Measurements from ENCODE around the gene UNC13C.

The UNC13C gene

DNA sequence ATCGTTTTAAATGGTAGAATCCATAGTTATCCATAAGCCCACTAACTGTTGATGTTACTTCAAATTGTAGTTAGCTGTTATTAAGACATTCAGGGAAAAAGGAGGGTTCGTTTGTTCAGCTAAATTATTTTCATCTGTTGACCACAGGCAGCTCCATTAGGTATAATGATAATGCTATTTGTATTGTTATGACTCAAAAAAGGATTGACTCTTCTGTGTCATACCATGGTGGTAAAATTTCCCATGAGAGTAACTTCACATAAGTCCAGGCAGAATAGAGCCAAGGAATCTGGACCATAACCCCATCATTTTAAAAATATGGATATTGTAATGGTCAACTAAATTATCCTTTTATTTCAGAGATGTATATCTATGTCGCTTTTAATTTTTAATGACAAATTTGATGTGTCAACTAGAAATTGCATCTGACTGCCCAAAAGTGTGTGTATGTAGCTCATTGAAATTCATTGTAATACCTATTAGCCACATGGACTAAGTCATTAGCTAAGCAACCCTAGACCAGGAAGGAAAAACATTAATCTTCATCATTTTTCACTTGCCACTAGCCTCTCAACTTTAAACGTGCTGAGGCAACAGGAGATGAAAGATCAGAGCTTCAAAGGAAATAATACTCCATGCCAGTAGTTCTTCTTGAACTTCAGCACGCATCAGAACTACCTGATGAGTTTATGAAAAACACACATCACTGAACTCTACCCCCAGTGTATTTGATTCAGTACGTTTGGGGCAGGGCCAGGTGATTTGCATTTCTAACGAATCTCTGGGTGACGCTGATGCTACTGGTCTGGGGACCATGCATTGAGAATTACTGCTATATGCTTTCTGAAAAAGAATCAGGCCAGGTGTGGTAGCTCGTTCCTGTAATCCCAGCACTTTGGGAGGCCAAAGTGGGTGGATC lies 537.7 kb downstream of the UNC13C start:
- no peak overlapping the region for H3K9ac ChIP-seq (ENCODE audit: low read depth, low read length)

DNA sequence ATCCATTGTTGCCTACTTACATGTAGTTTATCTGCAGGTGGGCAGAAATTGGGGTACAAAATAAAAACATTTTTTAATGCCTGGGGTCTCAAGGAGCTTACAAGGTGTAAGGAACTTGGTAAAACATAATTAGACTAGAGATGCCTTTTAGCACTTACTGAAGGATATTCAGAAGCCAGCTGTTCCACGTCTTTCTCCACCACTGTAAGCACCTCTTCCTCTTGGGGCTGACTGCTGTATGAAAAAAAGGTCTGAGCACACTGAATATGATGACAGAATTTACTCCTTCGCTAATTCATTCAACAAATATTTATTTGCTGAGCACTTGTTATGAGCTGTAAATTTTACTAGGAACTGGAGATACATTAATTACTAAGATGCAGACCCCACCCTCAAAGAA lies 539.1 kb downstream of the UNC13C start:
- peaks cover 10% of the 10 kb centered on the region; the same call in 1 of the 2 replicates for H3K4me1 ChIP-seq (ENCODE audit: control insufficient read depth, insufficient read depth, low read length)
- H3K9me3 ChIP-seq (ENCODE audit: control insufficient read depth, insufficient read depth, low read length): peaks cover 5% of the 10 kb centered on the region
- H3K9ac ChIP-seq (ENCODE audit: low read depth, low read length): no peak overlapping the region
- no peak overlapping the region for H3K27ac ChIP-seq (ENCODE audit: low read depth, low read length)
- no peaks in the 10 kb centered on the region for H3K27me3 ChIP-seq (ENCODE audit: control insufficient read depth, insufficient read depth, low read length)
- no peak overlapping the region for H3K4me3 ChIP-seq (ENCODE audit: low read depth, low read length)
- H3K36me3 ChIP-seq (ENCODE audit: control insufficient read depth, insufficient read depth, low read length): no peaks in the 10 kb centered on the region

More for the DNA sequence above, 537.7 kb downstream of the UNC13C start:
- Histone ChIP-seq H3K36me3 (ENCODE audit: control insufficient read depth, insufficient read depth, low read length) (no peaks in the 10 kb centered on the region), H3K27ac (ENCODE audit: low read depth, low read length) (no peak overlapping the region), H3K4me1 (ENCODE audit: control insufficient read depth, insufficient read depth, low read length) (peaks cover 10% of the 10 kb centered on the region; the same call in 1 of the 2 replicates), H3K27me3 (ENCODE audit: control insufficient read depth, insufficient read depth, low read length) (no peaks in the 10 kb centered on the region), H3K4me3 (ENCODE audit: low read depth, low read length) (no peak overlapping the region), H3K9me3 (ENCODE audit: control insufficient read depth, insufficient read depth, low read length) (peaks cover 5% of the 10 kb centered on the region)

GRCh38 chr15:54518156-54518882 lies 540.1 kb downstream of the UNC13C start:
- Histone ChIP-seq H3K9me3 (ENCODE audit: control insufficient read depth, insufficient read depth, low read length) (peaks cover 5% of the 10 kb centered on the region), H3K4me1 (ENCODE audit: control insufficient read depth, insufficient read depth, low read length) (peaks cover 10% of the 10 kb centered on the region; the same call in 1 of the 2 replicates), H3K27ac (ENCODE audit: low read depth, low read length) (no peak overlapping the region), H3K27me3 (ENCODE audit: control insufficient read depth, insufficient read depth, low read length) (no peaks in the 10 kb centered on the region), H3K4me3 (ENCODE audit: low read depth, low read length) (no peak overlapping the region), H3K36me3 (ENCODE audit: control insufficient read depth, insufficient read depth, low read length) (no peaks in the 10 kb centered on the region), H3K9ac (ENCODE audit: low read depth, low read length) (no peak overlapping the region)

DNA sequence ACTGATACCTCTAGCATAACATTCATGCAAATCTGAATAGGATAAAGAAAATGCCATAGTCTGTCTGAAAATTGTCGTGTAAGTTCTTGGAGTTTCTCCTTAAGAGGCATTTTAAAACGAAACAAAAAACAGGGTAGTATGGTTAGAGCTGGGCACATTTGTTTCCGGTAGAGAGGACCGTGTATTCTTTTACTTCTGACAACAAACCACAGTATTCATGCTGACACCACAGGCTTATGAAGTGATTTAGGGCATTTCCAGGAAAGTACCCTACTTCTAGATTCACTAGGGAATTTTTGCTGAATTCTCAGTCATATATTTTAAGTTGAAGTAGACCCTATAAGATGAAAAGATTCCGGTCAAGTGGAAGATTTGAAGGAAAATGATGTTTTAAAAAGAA lies 541.3 kb downstream of the UNC13C start:
- Histone ChIP-seq H3K9ac (ENCODE audit: low read depth, low read length) (no peak overlapping the region), H3K27ac (ENCODE audit: low read depth, low read length) (no peak overlapping the region), H3K27me3 (ENCODE audit: control insufficient read depth, insufficient read depth, low read length) (no peaks in the 10 kb centered on the region), H3K9me3 (ENCODE audit: control insufficient read depth, insufficient read depth, low read length) (peaks cover 2% of the 10 kb centered on the region), H3K4me3 (ENCODE audit: low read depth, low read length) (no peak overlapping the region), H3K4me1 (ENCODE audit: control insufficient read depth, insufficient read depth, low read length) (peaks cover 10% of the 10 kb centered on the region; the same call in 1 of the 2 replicates), H3K36me3 (ENCODE audit: control insufficient read depth, insufficient read depth, low read length) (no peaks in the 10 kb centered on the region)

GRCh38 chr15:54520616-54521015 lies 542.4 kb downstream of the UNC13C start:
- Histone ChIP-seq H3K9me3 (ENCODE audit: control insufficient read depth, insufficient read depth, low read length) (no peaks in the 10 kb centered on the region), H3K9ac (ENCODE audit: low read depth, low read length) (no peak overlapping the region), H3K4me1 (ENCODE audit: control insufficient read depth, insufficient read depth, low read length) (peaks cover 10% of the 10 kb centered on the region; the same call in 1 of the 2 replicates), H3K4me3 (ENCODE audit: low read depth, low read length) (no peak overlapping the region), H3K27me3 (ENCODE audit: control insufficient read depth, insufficient read depth, low read length) (no peaks in the 10 kb centered on the region), H3K27ac (ENCODE audit: low read depth, low read length) (no peak overlapping the region), H3K36me3 (ENCODE audit: control insufficient read depth, insufficient read depth, low read length) (no peaks in the 10 kb centered on the region)

GRCh38 chr15:54521206-54521605 lies 543.0 kb downstream of the UNC13C start:
- H3K27me3 ChIP-seq (ENCODE audit: control insufficient read depth, insufficient read depth, low read length): no peaks in the 10 kb centered on the region
- H3K9me3 ChIP-seq (ENCODE audit: control insufficient read depth, insufficient read depth, low read length): no peaks in the 10 kb centered on the region
- no peak overlapping the region for H3K9ac ChIP-seq (ENCODE audit: low read depth, low read length)

DNA sequence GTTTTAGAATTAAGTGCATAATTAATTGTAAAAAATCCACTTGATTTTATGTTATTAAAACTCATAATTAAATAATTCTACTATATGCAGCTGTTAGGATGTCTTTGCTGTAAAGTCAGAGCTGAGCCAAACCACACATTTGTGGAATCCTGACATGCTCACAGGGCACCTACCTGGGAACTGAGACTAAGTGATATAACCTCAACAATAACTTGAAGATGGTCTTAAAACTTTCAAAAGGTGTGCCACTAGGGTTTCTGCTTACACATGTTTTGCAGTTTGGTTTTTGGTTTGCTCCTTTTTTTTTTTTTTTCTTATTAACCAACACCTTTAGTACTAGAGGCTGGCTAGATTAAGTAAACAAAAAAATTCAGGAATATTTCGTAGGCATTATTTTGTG lies 549.8 kb downstream of the UNC13C start:
- no peak overlapping the region for H3K27ac ChIP-seq (ENCODE audit: low read depth, low read length)
- no peaks in the 10 kb centered on the region for H3K36me3 ChIP-seq (ENCODE audit: control insufficient read depth, insufficient read depth, low read length)
- H3K9ac ChIP-seq (ENCODE audit: low read depth, low read length): no peak overlapping the region
- H3K27me3 ChIP-seq (ENCODE audit: control insufficient read depth, insufficient read depth, low read length): no peaks in the 10 kb centered on the region
- H3K4me1 ChIP-seq (ENCODE audit: control insufficient read depth, insufficient read depth, low read length): 0 out of 2 replicates have a peak, but pooled peaks cover 3% of the 10 kb centered on the region
- no peak overlapping the region for H3K4me3 ChIP-seq (ENCODE audit: low read depth, low read length)
- no peaks in the 10 kb centered on the region for H3K9me3 ChIP-seq (ENCODE audit: control insufficient read depth, insufficient read depth, low read length)

More at GRCh38 chr15:54521206-54521605, 543.0 kb downstream of the UNC13C start:
- H3K4me1 ChIP-seq (ENCODE audit: control insufficient read depth, insufficient read depth, low read length): peaks cover 10% of the 10 kb centered on the region; the same call in 1 of the 2 replicates
- H3K27ac ChIP-seq (ENCODE audit: low read depth, low read length): no peak overlapping the region
- no peaks in the 10 kb centered on the region for H3K36me3 ChIP-seq (ENCODE audit: control insufficient read depth, insufficient read depth, low read length)
- no peak overlapping the region for H3K4me3 ChIP-seq (ENCODE audit: low read depth, low read length)

DNA sequence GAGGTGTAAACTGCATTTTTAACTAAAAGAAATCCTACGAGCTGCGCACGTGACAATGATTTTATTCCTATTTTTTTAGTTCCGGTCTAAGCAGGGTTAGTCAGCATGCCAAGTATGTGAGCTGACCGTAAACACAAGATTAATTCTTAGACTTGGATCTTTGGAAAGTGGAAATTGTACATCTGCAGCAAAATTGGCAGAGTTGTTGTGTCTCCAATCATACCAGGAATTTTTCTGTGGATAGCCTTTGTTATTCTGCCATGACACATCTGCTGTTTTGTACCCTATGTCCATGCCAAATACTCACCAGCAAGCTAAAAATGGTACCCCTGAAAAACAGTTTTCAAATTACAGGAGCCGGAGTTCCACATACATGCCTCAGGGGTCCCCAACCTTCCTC lies 562.5 kb downstream of the UNC13C start:
- Histone ChIP-seq H3K9ac (ENCODE audit: low read depth, low read length) (no peak overlapping the region), H3K36me3 (ENCODE audit: control insufficient read depth, insufficient read depth, low read length) (no peaks in the 10 kb centered on the region), H3K4me1 (ENCODE audit: control insufficient read depth, insufficient read depth, low read length) (no peaks in the 10 kb centered on the region), H3K27ac (ENCODE audit: low read depth, low read length) (no peak overlapping the region), H3K9me3 (ENCODE audit: control insufficient read depth, insufficient read depth, low read length) (no peaks in the 10 kb centered on the region), H3K4me3 (ENCODE audit: low read depth, low read length) (no peak overlapping the region), H3K27me3 (ENCODE audit: control insufficient read depth, insufficient read depth, low read length) (no peaks in the 10 kb centered on the region)

- Histone ChIP-seq H3K4me3 (ENCODE audit: low read depth, low read length) (no peak overlapping the region), H3K27me3 (ENCODE audit: control insufficient read depth, insufficient read depth, low read length) (no peaks in the 10 kb centered on the region), H3K27ac (ENCODE audit: low read depth, low read length) (no peak overlapping the region), H3K4me1 (ENCODE audit: control insufficient read depth, insufficient read depth, low read length) (no peaks in the 10 kb centered on the region), H3K36me3 (ENCODE audit: control insufficient read depth, insufficient read depth, low read length) (no peaks in the 10 kb centered on the region), H3K9ac (ENCODE audit: low read depth, low read length) (no peak overlapping the region), H3K9me3 (ENCODE audit: control insufficient read depth, insufficient read depth, low read length) (no peaks in the 10 kb centered on the region)
Measured at GRCh38 chr15:54547491-54547890, 569.2 kb downstream of the UNC13C start.

DNA sequence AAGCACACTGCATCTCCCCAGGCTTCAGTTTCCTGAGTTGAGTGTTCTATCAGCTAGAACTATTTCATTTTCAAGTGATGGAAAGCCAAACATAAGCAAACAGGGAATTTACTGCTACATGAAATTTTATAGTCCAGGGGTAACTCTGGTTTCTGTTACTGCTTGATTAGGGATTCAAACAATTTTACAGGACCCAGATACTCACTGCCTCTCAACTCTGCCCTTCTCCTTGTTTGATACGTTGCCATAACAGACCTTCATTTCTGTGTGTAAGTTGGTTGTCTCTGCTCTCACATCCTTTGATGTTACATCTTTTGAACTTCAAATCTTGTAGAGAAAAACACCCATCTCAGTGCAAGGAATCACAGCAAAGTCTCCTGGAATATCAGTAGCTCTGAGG lies 572.7 kb downstream of the UNC13C start:
- Histone ChIP-seq H3K9ac (ENCODE audit: low read depth, low read length) (no peak overlapping the region), H3K27me3 (ENCODE audit: control insufficient read depth, insufficient read depth, low read length) (no peaks in the 10 kb centered on the region), H3K27ac (ENCODE audit: low read depth, low read length) (no peak overlapping the region), H3K4me3 (ENCODE audit: low read depth, low read length) (no peak overlapping the region), H3K36me3 (ENCODE audit: control insufficient read depth, insufficient read depth, low read length) (no peaks in the 10 kb centered on the region), H3K4me1 (ENCODE audit: control insufficient read depth, insufficient read depth, low read length) (no peaks in the 10 kb centered on the region), H3K9me3 (ENCODE audit: control insufficient read depth, insufficient read depth, low read length) (no peaks in the 10 kb centered on the region)

DNA sequence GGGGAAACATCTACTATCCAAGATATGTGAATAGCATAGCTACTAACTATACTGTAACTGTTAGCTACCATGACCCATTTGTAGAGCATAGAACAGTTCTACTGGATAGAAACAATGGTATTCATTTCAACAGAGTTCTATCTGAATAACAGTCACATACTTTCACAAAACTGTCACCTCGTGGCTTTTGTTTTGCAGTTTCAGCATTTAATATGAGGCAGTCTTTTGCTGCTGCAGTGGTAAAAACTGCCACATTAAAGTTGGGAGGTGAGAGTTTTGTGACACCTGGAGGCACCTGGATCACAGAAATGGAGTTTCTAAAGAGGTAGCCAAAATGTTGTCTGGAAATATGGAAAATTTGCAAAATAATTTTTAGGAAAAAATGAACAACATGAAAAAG lies 578.0 kb downstream of the UNC13C start:
- H3K36me3 ChIP-seq (ENCODE audit: control insufficient read depth, insufficient read depth, low read length): no peaks in the 10 kb centered on the region
- H3K4me1 ChIP-seq (ENCODE audit: control insufficient read depth, insufficient read depth, low read length): no peaks in the 10 kb centered on the region
- H3K4me3 ChIP-seq (ENCODE audit: low read depth, low read length): no peak overlapping the region
- H3K27ac ChIP-seq (ENCODE audit: low read depth, low read length): no peak overlapping the region
- H3K9ac ChIP-seq (ENCODE audit: low read depth, low read length): no peak overlapping the region
- H3K27me3 ChIP-seq (ENCODE audit: control insufficient read depth, insufficient read depth, low read length): no peaks in the 10 kb centered on the region
- H3K9me3 ChIP-seq (ENCODE audit: control insufficient read depth, insufficient read depth, low read length): no peaks in the 10 kb centered on the region
